ENCODE data around the gene STUB1. TPM values are rescaled to one million over a fixed set of nuclear protein-coding genes. Genes with fewer than 3 reads are reported as not detected.

The STUB1 gene
- total RNA-seq, 1 donor from 2014 or later, result 99.3 TPM

DNA sequence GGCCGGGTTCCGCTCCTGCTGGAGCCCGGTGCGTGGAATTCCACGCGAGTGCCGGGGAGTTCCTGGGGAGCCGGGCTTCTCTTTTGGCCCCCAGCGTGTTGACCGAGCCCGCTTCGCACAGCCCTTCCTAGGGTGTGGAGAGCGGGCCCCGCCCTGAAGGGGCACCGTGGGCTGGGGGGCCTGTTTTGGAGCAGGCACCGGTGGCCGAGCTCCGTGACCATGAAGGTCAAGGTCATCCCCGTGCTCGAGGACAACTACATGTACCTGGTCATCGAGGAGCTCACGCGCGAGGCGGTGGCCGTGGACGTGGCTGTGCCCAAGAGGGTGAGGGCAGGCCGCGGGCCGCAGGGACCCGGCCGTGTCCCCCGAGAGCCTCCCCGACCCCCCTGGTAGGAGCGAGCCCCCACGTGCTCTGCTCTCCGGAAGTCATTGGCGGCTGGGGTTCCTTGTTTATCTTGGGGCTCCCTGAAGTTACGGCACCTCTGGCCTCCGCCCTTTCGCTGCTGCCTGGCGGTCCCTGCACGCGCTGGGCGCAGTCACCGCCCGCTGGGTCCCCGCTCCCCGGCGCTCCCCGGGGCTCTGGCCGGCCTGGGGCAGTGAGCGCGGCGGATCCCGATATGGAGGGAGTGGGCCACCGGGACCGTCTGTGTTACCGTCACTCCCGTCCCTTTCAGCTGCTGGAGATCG lies 47.2 kb downstream of the STUB1 start:
- H3K27me3 Mint-ChIP-seq (ENCODE audit: low read depth), result peaks cover 6% of the 10 kb centered on the region
- no peaks in the 10 kb centered on the region for H3K4me1 Mint-ChIP-seq
- no peak overlapping the region for H3K27ac Mint-ChIP-seq (ENCODE audit: unreplicated experiment)
- TF ChIP-seq, protein P1, sequence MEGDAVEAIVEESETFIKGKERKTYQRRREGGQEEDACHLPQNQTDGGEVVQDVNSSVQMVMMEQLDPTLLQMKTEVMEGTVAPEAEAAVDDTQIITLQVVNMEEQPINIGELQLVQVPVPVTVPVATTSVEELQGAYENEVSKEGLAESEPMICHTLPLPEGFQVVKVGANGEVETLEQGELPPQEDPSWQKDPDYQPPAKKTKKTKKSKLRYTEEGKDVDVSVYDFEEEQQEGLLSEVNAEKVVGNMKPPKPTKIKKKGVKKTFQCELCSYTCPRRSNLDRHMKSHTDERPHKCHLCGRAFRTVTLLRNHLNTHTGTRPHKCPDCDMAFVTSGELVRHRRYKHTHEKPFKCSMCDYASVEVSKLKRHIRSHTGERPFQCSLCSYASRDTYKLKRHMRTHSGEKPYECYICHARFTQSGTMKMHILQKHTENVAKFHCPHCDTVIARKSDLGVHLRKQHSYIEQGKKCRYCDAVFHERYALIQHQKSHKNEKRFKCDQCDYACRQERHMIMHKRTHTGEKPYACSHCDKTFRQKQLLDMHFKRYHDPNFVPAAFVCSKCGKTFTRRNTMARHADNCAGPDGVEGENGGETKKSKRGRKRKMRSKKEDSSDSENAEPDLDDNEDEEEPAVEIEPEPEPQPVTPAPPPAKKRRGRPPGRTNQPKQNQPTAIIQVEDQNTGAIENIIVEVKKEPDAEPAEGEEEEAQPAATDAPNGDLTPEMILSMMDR (conservative IDR thresholded peaks at IDR 0.05), result no peak
- no peaks in the 10 kb centered on the region for H3K9me3 Mint-ChIP-seq
- no peak overlapping the region for H3K4me3 Mint-ChIP-seq
- no peaks in the 10 kb centered on the region for H3K36me3 Mint-ChIP-seq (ENCODE audit: low read depth)
- no peak for DNase-seq (ENCODE audit: low read depth, low spot score)

DNA sequence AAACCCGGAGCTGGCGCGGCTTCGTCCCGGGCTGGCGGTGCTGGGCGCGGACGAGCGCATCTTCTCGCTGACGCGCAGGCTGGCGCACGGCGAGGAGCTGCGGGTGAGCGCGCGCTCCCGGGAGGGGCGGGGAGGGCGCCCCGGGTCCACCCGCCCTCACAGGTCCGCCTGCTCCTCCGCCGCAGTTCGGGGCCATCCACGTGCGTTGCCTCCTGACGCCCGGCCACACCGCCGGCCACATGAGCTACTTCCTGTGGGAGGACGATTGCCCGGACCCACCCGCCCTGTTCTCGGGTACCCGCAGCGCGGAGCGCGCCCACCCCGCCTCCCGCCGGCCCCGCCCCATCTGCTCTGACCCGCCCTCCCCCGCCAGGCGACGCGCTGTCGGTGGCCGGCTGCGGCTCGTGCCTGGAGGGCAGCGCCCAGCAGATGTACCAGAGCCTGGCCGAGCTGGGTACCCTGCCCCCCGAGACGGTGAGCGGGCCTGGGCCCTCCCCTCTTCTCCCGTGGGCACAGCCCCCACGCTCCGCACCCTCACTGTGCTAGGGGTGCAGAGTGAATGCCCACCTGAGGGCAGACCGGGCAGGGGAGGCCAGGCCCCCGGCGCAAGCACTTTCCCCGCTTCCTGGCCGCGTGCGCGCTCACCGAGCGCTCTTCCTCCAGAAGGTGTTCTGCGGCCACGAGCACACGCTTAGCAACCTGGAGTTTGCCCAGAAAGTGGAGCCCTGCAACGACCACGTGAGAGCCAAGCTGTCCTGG lies 48.1 kb downstream of the STUB1 start:
- DNase-seq (ENCODE audit: low read depth, low spot score), result no peak
- Mint-ChIP-seq H3K27me3 (ENCODE audit: low read depth) (peaks cover 6% of the 10 kb centered on the region), H3K4me3 (peak overlapping the region; percentile 59), H3K9me3 (no peaks in the 10 kb centered on the region), H3K36me3 (ENCODE audit: low read depth) (no peaks in the 10 kb centered on the region), H3K27ac (ENCODE audit: unreplicated experiment) (no peak overlapping the region), H3K4me1 (no peaks in the 10 kb centered on the region)
- TF ChIP-seq, protein P1 (conservative IDR thresholded peaks at IDR 0.05), result no peak

DNA sequence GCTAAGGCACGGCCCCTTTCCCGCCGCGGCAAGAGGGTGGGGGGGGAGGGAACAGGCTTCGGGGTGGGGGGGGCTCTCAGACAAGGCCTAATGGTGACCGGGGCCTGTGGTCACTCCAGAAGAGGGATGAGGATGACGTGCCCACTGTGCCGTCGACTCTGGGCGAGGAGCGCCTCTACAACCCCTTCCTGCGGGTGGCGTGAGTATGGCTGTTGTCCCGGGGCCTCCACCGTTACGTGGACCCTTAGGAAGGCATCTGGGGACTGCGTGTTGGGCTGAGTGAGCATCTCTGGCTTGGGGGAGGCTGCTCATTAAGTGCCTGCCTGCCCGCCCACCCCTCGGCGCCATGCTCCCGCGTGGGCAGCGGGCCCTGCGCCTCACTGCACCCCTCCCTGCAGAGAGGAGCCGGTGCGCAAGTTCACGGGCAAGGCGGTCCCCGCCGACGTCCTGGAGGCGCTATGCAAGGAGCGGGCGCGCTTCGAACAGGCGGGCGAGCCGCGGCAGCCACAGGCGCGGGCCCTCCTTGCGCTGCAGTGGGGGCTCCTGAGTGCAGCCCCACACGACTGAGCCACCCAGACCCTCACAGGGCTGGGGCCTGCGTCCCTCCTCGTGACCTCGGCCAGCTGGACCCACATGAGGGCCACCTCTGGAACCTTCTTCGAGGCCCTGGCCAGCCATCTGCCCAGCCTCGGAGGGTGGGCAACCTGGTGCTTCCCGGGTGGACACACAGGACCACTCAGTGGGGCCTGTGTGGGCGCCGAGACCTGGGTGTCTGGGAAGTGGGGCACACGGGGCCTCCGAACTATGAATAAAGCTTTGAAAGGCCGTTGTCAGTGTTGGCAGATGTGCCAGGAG lies 48.9 kb downstream of the STUB1 start:
- DNase-seq (ENCODE audit: low read depth, low spot score), result no peak
- Mint-ChIP-seq H3K4me1 (no peaks in the 10 kb centered on the region), H3K27ac (ENCODE audit: unreplicated experiment) (no peak overlapping the region), H3K4me3 (peak overlapping the region; percentile 59), H3K27me3 (ENCODE audit: low read depth) (peaks cover 6% of the 10 kb centered on the region), H3K36me3 (ENCODE audit: low read depth) (no peaks in the 10 kb centered on the region), H3K9me3 (no peaks in the 10 kb centered on the region)
- TF ChIP-seq, protein P1 (conservative IDR thresholded peaks at IDR 0.05), result no peak

DNA sequence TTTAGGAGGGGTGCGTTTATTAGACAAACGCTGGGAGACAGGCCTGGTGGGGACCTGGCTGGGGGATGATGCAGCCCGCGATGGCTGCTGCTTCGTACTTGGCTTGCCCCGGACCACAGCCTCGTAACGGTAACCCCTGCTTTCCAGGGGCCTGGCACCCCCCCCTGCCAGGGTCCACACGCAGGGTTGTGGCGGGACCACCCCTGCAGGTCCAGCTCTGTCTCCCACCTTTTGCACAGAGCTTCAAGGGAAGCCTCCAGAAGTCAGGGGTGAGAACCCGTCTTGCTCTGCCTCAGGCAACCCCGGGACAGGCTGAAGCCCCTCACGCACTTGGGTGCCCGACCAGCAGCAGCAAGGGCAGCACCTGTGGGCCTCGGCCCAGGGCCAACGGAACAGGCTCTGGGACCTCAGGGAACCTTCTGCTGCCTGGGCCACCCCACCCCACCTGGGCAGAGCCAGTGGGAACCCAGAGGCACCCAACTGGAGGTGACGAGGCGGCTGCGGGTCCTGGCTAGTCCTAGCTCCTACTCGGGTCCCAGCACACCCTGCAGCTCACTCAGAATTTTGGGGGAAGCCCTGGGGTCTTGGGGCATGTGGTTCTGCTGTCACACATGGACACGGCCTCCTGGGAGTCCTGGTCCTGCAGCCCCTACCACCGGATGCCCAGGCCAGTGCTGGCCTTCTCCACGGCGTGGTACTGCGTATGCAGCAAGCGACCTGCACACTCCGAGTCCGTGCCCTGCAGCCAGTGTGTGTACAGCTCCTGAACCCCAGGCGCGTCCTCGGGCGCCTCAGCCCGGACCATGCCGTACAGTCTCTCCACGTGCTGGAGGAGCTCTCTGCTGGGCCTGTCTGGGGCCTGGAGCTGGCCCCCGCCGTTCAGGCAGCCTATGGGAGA lies 49.8 kb downstream of the STUB1 start:
- Mint-ChIP-seq H3K27ac (ENCODE audit: unreplicated experiment) (no peak overlapping the region), H3K9me3 (no peaks in the 10 kb centered on the region), H3K36me3 (ENCODE audit: low read depth) (no peaks in the 10 kb centered on the region), H3K4me3 (peak overlapping the region; percentile 41), H3K27me3 (ENCODE audit: low read depth) (peaks cover 6% of the 10 kb centered on the region), H3K4me1 (no peaks in the 10 kb centered on the region)
- TF ChIP-seq, protein P1 (conservative IDR thresholded peaks at IDR 0.05), result no peak
- no peak for DNase-seq (ENCODE audit: low read depth, low spot score)

All from neural crest cell (in vitro differentiated cells).